DND-41 (cell line): Measurements from ENCODE around the gene PAK2.

Source experiments
- ATAC-seq: fragments of 200-7000 bp; cut with Tn5 transposase; 3 replicates; pipeline ENCODE4 v1.9.1; 2021; ENCODE audit warnings: low read depth; ENCODE audit not compliant: insufficient read depth
- DNase-seq: peaks from one replicate; pipeline ENCODE4 v3.0.0-alpha.2; 2020
- H2AFZ ChIP-seq: 2 replicates; pipeline ENCODE4 v1.6.0; 2012; ENCODE audit warnings: low read depth, low read length
- H3K27ac ChIP-seq: 2 replicates; pipeline ENCODE4 v1.5.1; 2012; ENCODE audit warnings: low read length, inconsistent platforms
- H3K27me3 ChIP-seq: fragments of 200-600 bp; sonication (generic); 2 replicates; pipeline ENCODE4 v1.6.0; 2012; ENCODE audit warnings: low read length, mild to moderate bottlenecking, inconsistent platforms; ENCODE audit not compliant: insufficient read depth, poor library complexity
- H3K36me3 ChIP-seq: 2 replicates; pipeline ENCODE4 v1.5.1; 2012; ENCODE audit warnings: low read length, inconsistent platforms; ENCODE audit not compliant: insufficient read depth
- H3K4me1 ChIP-seq: 2 replicates; pipeline ENCODE4 v1.5.1; 2012; ENCODE audit warnings: mild to moderate bottlenecking, low read length; ENCODE audit not compliant: insufficient read depth
- H3K4me2 ChIP-seq: 2 replicates; pipeline ENCODE4 v1.6.0; 2012; ENCODE audit warnings: mild to moderate bottlenecking, moderate library complexity, low read length, inconsistent platforms; ENCODE audit not compliant: insufficient read depth
- H3K4me3 ChIP-seq, 2 experiments: fragments of 200-600 bp in 1 of 2; shearing (Covaris generic) in 1 of 2; 2 replicates each; pipeline ENCODE4 v1.5.1; 2012 to 2016; ENCODE audit warnings: inconsistent platforms in 2 of 2, low read length in 2 of 2, mild to moderate bottlenecking in 2 of 2, low read depth in 1 of 2, moderate library complexity in 1 of 2
- H3K79me2 ChIP-seq: 2 replicates; pipeline ENCODE4 v1.6.0; 2012; ENCODE audit warnings: low read length, inconsistent platforms; ENCODE audit not compliant: insufficient read depth
- H3K9ac ChIP-seq: 2 replicates; pipeline ENCODE4 v1.6.0; 2012; ENCODE audit warnings: low read depth, mild to moderate bottlenecking, inconsistent platforms, low read length, moderate library complexity
- H3K9me3 ChIP-seq: 2 replicates; pipeline ENCODE4 v1.5.1; 2012; ENCODE audit warnings: low read length, moderate library complexity, mild to moderate bottlenecking, inconsistent platforms; ENCODE audit not compliant: insufficient read depth, severe bottlenecking
- H4K20me1 ChIP-seq: 2 replicates; pipeline ENCODE4 v1.6.0; 2012; ENCODE audit warnings: low read length; ENCODE audit not compliant: insufficient read depth
- EZH2 ChIP-seq: IDR thresholded peaks from 3 replicates; pipeline ENCODE4 v1.6.1; 2012; ENCODE audit warnings: borderline replicate concordance, low read depth, mild to moderate bottlenecking, moderate library complexity, low read length, inconsistent platforms; ENCODE audit not compliant: severe bottlenecking
- TF ChIP-seq, protein P1 (sequence below): IDR thresholded peaks from 2 replicates; pipeline ENCODE4 v1.5.1; 2012; ENCODE audit warnings: borderline replicate concordance, low read length, moderate library complexity, mild to moderate bottlenecking; ENCODE audit not compliant: poor library complexity, severe bottlenecking; ENCODE audit errors: extremely low read depth

Gene PAK2

GRCh38 chr3:196753201-196753600, 13.5 kb downstream of the PAK2 start:
- Histone ChIP-seq H2AFZ (no peak overlapping the region), H3K9ac (no peak overlapping the region), H3K27me3 (no peaks in the 10 kb centered on the region), H3K79me2 (peaks cover 99% of the 10 kb centered on the region), H3K4me2 (no peak overlapping the region), H3K27ac (no peak overlapping the region), H3K9me3 (peaks cover 25% of the 10 kb centered on the region), H3K36me3 (peaks cover 70% of the 10 kb centered on the region), H4K20me1 (peaks cover 27% of the 10 kb centered on the region), H3K4me3 (no peak overlapping the region), H3K4me1 (no peaks in the 10 kb centered on the region)
- TF ChIP-seq EZH2: no peak
- TF ChIP-seq, protein P1, sequence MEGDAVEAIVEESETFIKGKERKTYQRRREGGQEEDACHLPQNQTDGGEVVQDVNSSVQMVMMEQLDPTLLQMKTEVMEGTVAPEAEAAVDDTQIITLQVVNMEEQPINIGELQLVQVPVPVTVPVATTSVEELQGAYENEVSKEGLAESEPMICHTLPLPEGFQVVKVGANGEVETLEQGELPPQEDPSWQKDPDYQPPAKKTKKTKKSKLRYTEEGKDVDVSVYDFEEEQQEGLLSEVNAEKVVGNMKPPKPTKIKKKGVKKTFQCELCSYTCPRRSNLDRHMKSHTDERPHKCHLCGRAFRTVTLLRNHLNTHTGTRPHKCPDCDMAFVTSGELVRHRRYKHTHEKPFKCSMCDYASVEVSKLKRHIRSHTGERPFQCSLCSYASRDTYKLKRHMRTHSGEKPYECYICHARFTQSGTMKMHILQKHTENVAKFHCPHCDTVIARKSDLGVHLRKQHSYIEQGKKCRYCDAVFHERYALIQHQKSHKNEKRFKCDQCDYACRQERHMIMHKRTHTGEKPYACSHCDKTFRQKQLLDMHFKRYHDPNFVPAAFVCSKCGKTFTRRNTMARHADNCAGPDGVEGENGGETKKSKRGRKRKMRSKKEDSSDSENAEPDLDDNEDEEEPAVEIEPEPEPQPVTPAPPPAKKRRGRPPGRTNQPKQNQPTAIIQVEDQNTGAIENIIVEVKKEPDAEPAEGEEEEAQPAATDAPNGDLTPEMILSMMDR: no peak
- DNase-seq (no peak), ATAC-seq (no peak)

DNA sequence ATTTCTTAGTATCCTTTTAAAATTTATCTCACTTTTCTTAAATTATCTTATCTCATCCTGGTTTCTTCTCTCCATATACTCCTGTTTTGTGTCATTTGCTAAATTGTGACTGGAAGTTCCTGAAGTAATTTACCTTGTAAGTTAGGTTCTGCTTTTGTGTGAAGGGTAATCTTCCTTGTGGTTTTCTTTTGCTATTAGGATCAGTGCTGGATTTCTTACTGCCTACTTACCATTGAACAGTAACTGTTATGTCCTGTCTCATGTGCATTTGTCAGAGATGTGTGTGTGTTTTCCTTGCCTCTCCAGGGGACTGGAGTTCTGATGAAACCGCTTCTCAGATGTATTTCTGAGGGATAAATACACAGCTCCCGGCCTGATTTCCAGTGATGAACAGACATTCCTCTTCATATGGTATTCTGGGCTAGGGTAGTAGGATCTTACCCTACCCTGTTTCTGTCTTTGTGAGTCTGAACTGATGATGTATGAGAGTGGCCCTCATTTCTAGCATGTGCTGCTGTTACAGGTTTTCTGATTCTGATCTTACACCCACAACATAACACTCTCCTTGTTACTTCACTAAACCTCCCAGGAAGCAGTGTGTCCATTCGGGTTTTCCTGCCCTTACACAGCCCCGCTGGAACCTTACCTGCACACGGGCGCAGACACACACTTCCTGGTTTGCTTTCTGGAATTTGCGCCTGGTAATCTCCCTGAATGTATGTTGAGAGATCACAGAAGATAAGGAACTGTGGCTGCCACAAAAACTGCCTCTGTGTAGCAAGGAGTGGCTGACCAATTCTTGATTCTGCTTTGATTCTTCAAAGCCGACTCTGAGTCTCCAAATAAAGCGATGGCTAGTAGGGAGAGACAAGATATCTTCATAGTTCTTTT, 14.7 kb downstream of the PAK2 start:
- H3K4me3 ChIP-seq: no peak overlapping the region
- peaks cover 25% of the 10 kb centered on the region for H3K9me3 ChIP-seq
- peaks cover 17% of the 10 kb centered on the region; the same call in 1 of the 2 replicates for H4K20me1 ChIP-seq
- DNase-seq: no peak
- peaks cover 99% of the 10 kb centered on the region for H3K79me2 ChIP-seq
- no peak overlapping the region for H3K9ac ChIP-seq
- H3K36me3 ChIP-seq: peaks cover 65% of the 10 kb centered on the region
- no peak overlapping the region for H2AFZ ChIP-seq
- no peak overlapping the region for H3K4me2 ChIP-seq
- peak; percentile 19; the same call in 1 of the 3 replicates for ATAC-seq
- no peaks in the 10 kb centered on the region for H3K27me3 ChIP-seq
- H3K27ac ChIP-seq: no peak overlapping the region
- no peaks in the 10 kb centered on the region for H3K4me1 ChIP-seq
- TF ChIP-seq EZH2: no peak
- TF ChIP-seq, protein P1: no peak

DNA sequence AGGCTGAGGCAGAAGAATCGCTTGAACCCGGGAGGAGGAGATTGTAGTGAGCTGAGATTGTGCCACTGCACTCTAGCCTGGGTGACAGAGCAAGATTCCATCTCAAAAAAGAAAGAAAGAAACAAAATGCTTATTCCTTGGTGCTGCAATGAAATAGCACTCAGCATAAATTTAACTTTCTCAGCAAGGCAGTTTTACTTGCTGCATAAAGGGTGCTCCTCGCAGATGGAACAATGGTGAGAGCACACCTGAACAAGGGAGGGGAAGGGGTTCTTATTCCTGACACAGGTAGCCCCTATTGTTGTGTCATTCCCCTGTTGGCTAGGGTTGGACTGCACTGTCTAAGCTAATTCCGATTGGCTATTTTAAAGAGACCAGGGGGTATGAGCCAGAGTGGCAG, 17.1 kb downstream of the PAK2 start:
- ATAC-seq (no peak), DNase-seq (no peak)
- Histone ChIP-seq H2AFZ (no peak overlapping the region), H3K27me3 (no peaks in the 10 kb centered on the region), H3K4me1 (no peaks in the 10 kb centered on the region), H3K4me2 (no peak overlapping the region), H3K9me3 (peaks cover 29% of the 10 kb centered on the region), H3K36me3 (peaks cover 64% of the 10 kb centered on the region), H3K4me3 (no peak overlapping the region), H3K79me2 (peaks cover 91% of the 10 kb centered on the region), H4K20me1 (peaks cover 15% of the 10 kb centered on the region; the same call in 1 of the 2 replicates), H3K27ac (no peak overlapping the region), H3K9ac (no peak overlapping the region)
- TF ChIP-seq, protein P1: no peak
- TF ChIP-seq EZH2: no peak
